ENCODE measurements around the gene CD164L2. TPM values are rescaled to one million over a fixed set of nuclear protein-coding genes. Genes with fewer than 3 reads are reported as not detected.

The CD164L2 gene
- total RNA-seq, 2 experiments from 2014 or later, result not detected

- no peaks in the 10 kb centered on the region for H3K9me3 Mint-ChIP-seq
- peaks cover 9% of the 10 kb centered on the region for H3K36me3 Mint-ChIP-seq
These were observed 41.4 kb downstream of the CD164L2 start, which contains the start of gene SYTL1 for GRCh38 chr1:27341525-27342252. Gene SYTL1, plus strand, starts transcription at chr1:27342022. Its CDS starts 3,313 bp downstream, at chr1:27345335.

DNA sequence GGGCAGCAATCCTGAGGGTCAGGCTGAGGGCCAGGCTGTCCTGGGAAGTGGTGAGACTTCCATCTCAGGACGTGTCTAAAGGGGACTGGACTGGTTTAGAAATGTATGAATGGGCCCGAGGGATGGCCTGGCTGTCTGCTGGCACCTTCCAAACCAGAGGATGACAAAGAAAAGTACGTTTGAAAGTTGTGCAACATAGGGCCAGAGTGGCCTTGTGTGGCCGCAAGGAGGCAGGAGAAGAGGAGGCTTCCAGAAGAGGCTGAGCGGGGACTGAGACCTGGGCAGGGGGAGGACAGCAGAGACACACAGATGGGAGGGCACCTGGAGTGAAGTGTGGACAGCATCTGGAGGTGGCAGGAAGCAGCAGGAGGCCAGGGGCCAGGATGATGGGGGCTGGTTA is 43.9 kb downstream of the CD164L2 start:
- H3K36me3 Mint-ChIP-seq, result peaks cover 9% of the 10 kb centered on the region
- DNase-seq, result no peak
- H3K9me3 Mint-ChIP-seq, result no peaks in the 10 kb centered on the region
- H3K27me3 Mint-ChIP-seq, result no peaks in the 10 kb centered on the region
- peaks cover 30% of the 10 kb centered on the region for H3K4me1 Mint-ChIP-seq
- H3K4me3 Mint-ChIP-seq, result no peak overlapping the region
- peak overlapping the region; percentile 49 for H3K27ac Mint-ChIP-seq

More at GRCh38 chr1:27341525-27342252, 41.4 kb downstream of the CD164L2 start, which contains the start of gene SYTL1:
- Mint-ChIP-seq H3K27me3 (no peaks in the 10 kb centered on the region), H3K4me3 (peak within 1 kb of the TSS; percentile 78), H3K4me1 (peaks cover 36% of the 10 kb centered on the region), H3K27ac (peak within 1 kb of the TSS; percentile 71)
- DNase-seq, result peak; percentile 80

GRCh38 chr1:27338751-27339150 is 44.4 kb downstream of the CD164L2 start:
- H3K4me3 Mint-ChIP-seq, result no peak overlapping the region
- H3K4me1 Mint-ChIP-seq, result peaks cover 25% of the 10 kb centered on the region
- no peak for DNase-seq
- peak overlapping the region; percentile 49 for H3K27ac Mint-ChIP-seq
- no peaks in the 10 kb centered on the region for H3K9me3 Mint-ChIP-seq
- no peaks in the 10 kb centered on the region for H3K27me3 Mint-ChIP-seq
- peaks cover 9% of the 10 kb centered on the region for H3K36me3 Mint-ChIP-seq

- Mint-ChIP-seq H3K9me3 (no peaks in the 10 kb centered on the region), H3K36me3 (peaks cover 18% of the 10 kb centered on the region), H3K27ac (no peak overlapping the region)
These were observed 46.4 kb downstream of the CD164L2 start for GRCh38 chr1:27336756-27337155.

GRCh38 chr1:27335506-27336422 is 47.4 kb downstream of the CD164L2 start:
- H3K27ac Mint-ChIP-seq, result no peak overlapping the region
- DNase-seq, result no peak
- peaks cover 18% of the 10 kb centered on the region for H3K36me3 Mint-ChIP-seq
- H3K4me3 Mint-ChIP-seq, result no peak overlapping the region
- H3K4me1 Mint-ChIP-seq, result peaks cover 21% of the 10 kb centered on the region
- H3K27me3 Mint-ChIP-seq, result no peaks in the 10 kb centered on the region
- H3K9me3 Mint-ChIP-seq, result no peaks in the 10 kb centered on the region

More at GRCh38 chr1:27336756-27337155, 46.4 kb downstream of the CD164L2 start:
- Mint-ChIP-seq H3K27me3 (no peaks in the 10 kb centered on the region), H3K4me3 (no peak overlapping the region), H3K4me1 (peaks cover 29% of the 10 kb centered on the region)
- DNase-seq, result no peak

DNA sequence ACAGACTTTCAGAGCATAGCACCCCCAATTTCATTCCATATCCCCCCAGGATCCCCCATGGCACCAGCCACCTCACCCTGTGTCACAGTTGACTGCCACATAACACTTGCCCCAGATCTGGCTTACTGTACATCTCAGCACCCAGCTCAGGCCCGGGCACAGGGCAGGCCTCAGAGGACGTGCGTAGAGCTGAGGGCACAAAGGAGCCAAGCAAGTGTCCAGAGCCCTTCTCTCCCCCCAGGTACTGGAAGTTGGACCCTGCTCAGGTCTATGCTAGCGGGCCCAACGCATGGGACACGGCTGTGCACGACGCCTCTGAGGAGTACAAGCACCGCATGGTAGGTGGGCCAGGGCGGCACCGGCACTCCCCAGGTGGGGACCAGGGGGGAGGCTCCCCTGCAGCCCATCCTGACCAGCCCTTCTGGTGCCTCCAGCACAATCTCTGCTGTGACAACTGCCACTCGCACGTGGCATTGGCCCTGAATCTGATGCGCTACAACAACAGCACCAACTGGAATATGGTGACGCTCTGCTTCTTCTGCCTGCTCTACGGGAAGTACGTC is 49.3 kb downstream of the CD164L2 start:
- H3K4me3 Mint-ChIP-seq, result no peak overlapping the region
- no peaks in the 10 kb centered on the region for H3K9me3 Mint-ChIP-seq
- no peak overlapping the region for H3K27ac Mint-ChIP-seq
- DNase-seq, result no peak
- H3K27me3 Mint-ChIP-seq, result no peaks in the 10 kb centered on the region
- H3K4me1 Mint-ChIP-seq, result peaks cover 18% of the 10 kb centered on the region
- H3K36me3 Mint-ChIP-seq, result peaks cover 15% of the 10 kb centered on the region

DNA sequence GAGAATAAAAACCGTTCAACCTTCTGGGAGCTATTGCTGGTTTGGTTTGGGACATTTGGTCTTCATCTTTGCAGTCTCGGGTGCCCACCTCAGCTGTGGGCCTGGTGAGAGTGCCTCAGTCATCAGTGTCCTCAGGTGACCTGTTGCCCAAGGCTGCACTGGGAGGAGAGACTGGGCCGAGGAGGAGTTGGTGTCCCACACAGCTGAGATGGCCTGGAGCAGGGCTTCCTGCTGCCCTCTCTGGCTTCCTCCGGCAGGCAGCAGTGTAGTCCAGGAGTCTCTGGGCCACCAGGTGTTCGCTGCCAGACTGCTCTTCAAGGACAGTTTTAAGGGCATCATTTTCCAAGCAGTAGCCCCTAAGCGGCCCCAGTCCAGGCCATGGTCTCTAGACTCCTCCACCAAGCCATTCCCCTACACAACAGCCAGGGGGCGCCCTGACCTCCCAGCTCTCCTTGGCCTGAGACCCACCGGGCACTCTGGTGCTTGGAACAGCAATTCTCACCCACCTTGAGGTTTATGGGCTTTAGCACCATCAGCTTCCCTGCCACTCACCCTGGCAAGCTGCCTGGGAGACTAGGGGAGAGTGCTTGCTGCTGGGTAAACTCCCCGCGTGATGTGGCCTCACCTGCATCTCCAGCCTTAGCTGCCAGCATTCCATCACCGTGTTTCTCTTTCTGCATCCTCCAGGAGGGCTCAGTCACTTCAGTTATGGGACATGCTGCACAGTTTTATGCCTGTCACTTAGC is 50.4 kb downstream of the CD164L2 start:
- Mint-ChIP-seq H3K4me1 (peaks cover 27% of the 10 kb centered on the region), H3K9me3 (no peaks in the 10 kb centered on the region), H3K27ac (no peak overlapping the region), H3K36me3 (peaks cover 15% of the 10 kb centered on the region), H3K27me3 (no peaks in the 10 kb centered on the region), H3K4me3 (no peak overlapping the region)
- peak; percentile 56 for DNase-seq

DNA sequence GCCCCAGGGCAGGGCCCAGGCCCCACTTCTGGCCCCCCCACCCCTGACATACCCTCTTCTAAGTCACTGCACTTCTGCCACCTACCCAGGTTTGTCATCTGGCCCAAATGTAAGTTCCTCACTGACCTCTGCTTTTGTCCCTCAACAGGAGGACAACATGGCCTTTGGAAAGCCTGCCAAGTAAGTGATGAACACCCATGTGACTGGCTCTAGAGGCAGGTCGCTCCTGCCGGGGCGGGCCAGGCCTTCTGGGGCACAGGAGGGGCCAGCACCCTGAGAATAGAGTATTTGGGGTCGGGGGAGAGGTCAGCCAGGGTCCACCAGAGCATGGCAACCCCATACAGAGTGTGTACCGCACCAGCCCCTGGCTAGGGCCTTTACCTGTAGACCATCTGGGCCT is 51.2 kb downstream of the CD164L2 start:
- Mint-ChIP-seq H3K27ac (no peak overlapping the region), H3K9me3 (no peaks in the 10 kb centered on the region), H3K4me3 (no peak overlapping the region), H3K36me3 (peaks cover 14% of the 10 kb centered on the region), H3K27me3 (no peaks in the 10 kb centered on the region), H3K4me1 (peaks cover 30% of the 10 kb centered on the region)
- DNase-seq, result no peak

- no peak for DNase-seq
- H3K9me3 Mint-ChIP-seq, result no peaks in the 10 kb centered on the region
- H3K4me1 Mint-ChIP-seq, result peaks cover 35% of the 10 kb centered on the region
- no peaks in the 10 kb centered on the region for H3K27me3 Mint-ChIP-seq
- H3K27ac Mint-ChIP-seq, result no peak overlapping the region
- H3K36me3 Mint-ChIP-seq, result peaks cover 11% of the 10 kb centered on the region
- H3K4me3 Mint-ChIP-seq, result no peak overlapping the region
These were observed 51.7 kb downstream of the CD164L2 start for GRCh38 chr1:27331426-27331825.

- peak overlapping the region; percentile 3 for H3K27ac Mint-ChIP-seq
- H3K36me3 Mint-ChIP-seq, result peaks cover 8% of the 10 kb centered on the region
- no peak for DNase-seq
- H3K4me1 Mint-ChIP-seq, result peaks cover 40% of the 10 kb centered on the region
- H3K27me3 Mint-ChIP-seq, result no peaks in the 10 kb centered on the region
- H3K9me3 Mint-ChIP-seq, result no peaks in the 10 kb centered on the region
- no peak overlapping the region for H3K4me3 Mint-ChIP-seq
These were observed 52.3 kb downstream of the CD164L2 start for GRCh38 chr1:27330786-27331185.

Other genes with a start within 250 kb of the CD164L2 start
- 10 to 100 TPM; 19.8 to 22.4 TPM for gene SLC9A1, start 228.2 kb downstream of the CD164L2 start, total RNA-seq
- 10 to 100 TPM; 14.1 to 15.3 TPM for gene WDTC1, start 148.7 kb downstream of the CD164L2 start, total RNA-seq
- 10 to 100 TPM; 38.3 to 41.0 TPM for gene TMEM222, start 61.2 kb downstream of the CD164L2 start, total RNA-seq
- gene SYTL1, start 41.3 kb downstream of the CD164L2 start, total RNA-seq, result 10 to 100 TPM; 39.6 to 45.5 TPM
- gene MAP3K6, start 16.4 kb downstream of the CD164L2 start, total RNA-seq, result 1 to 10 TPM; 3.0 to 4.5 TPM
- gene FCN3, start 8.5 kb downstream of the CD164L2 start, total RNA-seq, result not detected
- gene GPR3, start 9.3 kb upstream of the CD164L2 start, total RNA-seq, result 1 to 10 TPM; 3.5 to 3.9 TPM
- gene WASF2, start 106.8 kb upstream of the CD164L2 start, total RNA-seq, result 100 to 1,000 TPM; 103 TPM
- 10 to 100 TPM; 10.0 to 12.0 TPM for gene AHDC1, start 220.8 kb upstream of the CD164L2 start, total RNA-seq